ENCODE data around the gene SLC2A13. TPM values are rescaled to one million over a fixed set of nuclear protein-coding genes. Genes with fewer than 3 reads are reported as not detected.

SLC2A13 gene
- total RNA-seq, 1 donor from 2014 or later: 5.2 TPM

DNA sequence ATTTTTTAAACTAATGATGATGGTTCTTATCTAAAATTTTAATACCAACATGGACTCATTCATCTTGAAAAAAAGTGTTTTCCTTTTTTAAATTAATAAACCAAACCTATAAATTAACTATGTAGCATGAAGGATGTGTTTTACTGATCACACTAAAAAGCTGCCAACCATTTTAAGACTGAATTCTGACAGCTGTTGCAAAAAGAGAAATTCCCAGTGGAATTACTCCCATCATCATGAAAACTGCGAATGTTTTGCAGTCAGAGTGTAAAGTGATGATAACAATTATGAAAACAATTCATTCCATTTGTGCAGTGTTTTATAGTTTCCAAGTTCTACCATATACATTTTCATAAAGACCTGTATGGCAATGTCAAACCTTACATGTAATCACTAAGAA is 232.8 kb downstream of the SLC2A13 start:
- Mint-ChIP-seq H3K27me3 (ENCODE audit: unreplicated experiment) (peaks cover 2% of the 10 kb centered on the region), H3K9me3 (ENCODE audit: unreplicated experiment) (no peaks in the 10 kb centered on the region), H3K27ac (ENCODE audit: unreplicated experiment) (peak overlapping the region; percentile 22), H3K4me3 (ENCODE audit: unreplicated experiment) (no peak overlapping the region), H3K4me1 (ENCODE audit: low read depth, unreplicated experiment) (peaks cover 16% of the 10 kb centered on the region), H3K36me3 (ENCODE audit: unreplicated experiment) (peaks cover 3% of the 10 kb centered on the region)
- DNase-seq: no peak
- TF ChIP-seq, protein P1, sequence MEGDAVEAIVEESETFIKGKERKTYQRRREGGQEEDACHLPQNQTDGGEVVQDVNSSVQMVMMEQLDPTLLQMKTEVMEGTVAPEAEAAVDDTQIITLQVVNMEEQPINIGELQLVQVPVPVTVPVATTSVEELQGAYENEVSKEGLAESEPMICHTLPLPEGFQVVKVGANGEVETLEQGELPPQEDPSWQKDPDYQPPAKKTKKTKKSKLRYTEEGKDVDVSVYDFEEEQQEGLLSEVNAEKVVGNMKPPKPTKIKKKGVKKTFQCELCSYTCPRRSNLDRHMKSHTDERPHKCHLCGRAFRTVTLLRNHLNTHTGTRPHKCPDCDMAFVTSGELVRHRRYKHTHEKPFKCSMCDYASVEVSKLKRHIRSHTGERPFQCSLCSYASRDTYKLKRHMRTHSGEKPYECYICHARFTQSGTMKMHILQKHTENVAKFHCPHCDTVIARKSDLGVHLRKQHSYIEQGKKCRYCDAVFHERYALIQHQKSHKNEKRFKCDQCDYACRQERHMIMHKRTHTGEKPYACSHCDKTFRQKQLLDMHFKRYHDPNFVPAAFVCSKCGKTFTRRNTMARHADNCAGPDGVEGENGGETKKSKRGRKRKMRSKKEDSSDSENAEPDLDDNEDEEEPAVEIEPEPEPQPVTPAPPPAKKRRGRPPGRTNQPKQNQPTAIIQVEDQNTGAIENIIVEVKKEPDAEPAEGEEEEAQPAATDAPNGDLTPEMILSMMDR (IDR thresholded peaks at IDR 0.05; ENCODE audit: partially characterized antibody, unreplicated experiment): no peak

DNA sequence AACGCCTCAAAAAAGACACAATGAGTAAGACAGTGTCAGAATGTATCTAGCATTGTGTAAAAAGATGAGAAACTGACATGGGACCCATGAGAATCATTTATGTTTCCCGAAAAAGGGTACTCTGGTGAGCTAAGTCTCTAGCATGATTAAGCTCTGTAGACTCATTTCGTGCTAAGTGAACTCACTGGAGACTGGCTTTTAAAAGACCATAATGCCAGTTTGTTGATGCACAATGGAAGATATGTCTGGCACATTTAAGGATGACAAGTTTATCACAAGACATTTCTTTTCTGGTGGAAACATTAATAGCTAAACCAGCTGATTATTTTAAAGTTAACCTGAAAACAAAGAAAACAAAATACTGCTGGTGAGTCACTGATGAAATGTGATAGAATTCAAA is 233.5 kb downstream of the SLC2A13 start:
- Mint-ChIP-seq H3K27me3 (ENCODE audit: unreplicated experiment) (peaks cover 2% of the 10 kb centered on the region), H3K4me3 (ENCODE audit: unreplicated experiment) (peak overlapping the region; percentile 39), H3K36me3 (ENCODE audit: unreplicated experiment) (no peaks in the 10 kb centered on the region), H3K4me1 (ENCODE audit: low read depth, unreplicated experiment) (peaks cover 16% of the 10 kb centered on the region), H3K27ac (ENCODE audit: unreplicated experiment) (peak overlapping the region; percentile 40), H3K9me3 (ENCODE audit: unreplicated experiment) (no peaks in the 10 kb centered on the region)
- DNase-seq: no peak
- TF ChIP-seq, protein P1 (IDR thresholded peaks at IDR 0.05; ENCODE audit: partially characterized antibody, unreplicated experiment): no peak

DNA sequence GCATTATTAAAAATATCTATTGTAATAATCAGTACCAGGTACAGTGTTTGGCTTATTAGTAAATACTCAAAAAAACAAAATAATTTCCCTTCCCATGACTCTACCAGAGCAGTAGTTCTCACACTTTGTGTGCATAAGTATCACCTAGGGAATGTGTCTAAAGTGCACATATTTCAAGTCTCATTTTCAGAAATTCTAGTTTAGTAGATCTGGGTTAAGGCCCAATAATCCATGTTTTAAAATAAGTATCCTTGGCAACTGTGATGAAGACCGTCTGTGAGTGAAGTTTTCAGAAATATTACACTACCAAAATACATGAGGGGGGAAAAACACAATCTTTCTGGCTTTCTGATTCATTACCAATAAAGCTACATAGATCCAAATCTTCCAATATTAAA is 237.6 kb downstream of the SLC2A13 start:
- TF ChIP-seq, protein P1 (IDR thresholded peaks at IDR 0.05; ENCODE audit: partially characterized antibody, unreplicated experiment): no peak
- peaks cover 1% of the 10 kb centered on the region for H3K9me3 Mint-ChIP-seq (ENCODE audit: unreplicated experiment)
- H3K4me3 Mint-ChIP-seq (ENCODE audit: unreplicated experiment): no peak overlapping the region
- H3K4me1 Mint-ChIP-seq (ENCODE audit: low read depth, unreplicated experiment): peaks cover 4% of the 10 kb centered on the region
- no peak for DNase-seq
- H3K27ac Mint-ChIP-seq (ENCODE audit: unreplicated experiment): no peak overlapping the region
- no peaks in the 10 kb centered on the region for H3K36me3 Mint-ChIP-seq (ENCODE audit: unreplicated experiment)
- no peaks in the 10 kb centered on the region for H3K27me3 Mint-ChIP-seq (ENCODE audit: unreplicated experiment)

- no peak overlapping the region for H3K27ac Mint-ChIP-seq (ENCODE audit: unreplicated experiment)
Observed at GRCh38 chr12:39867631-39868327, 238.1 kb downstream of the SLC2A13 start.

GRCh38 chr12:39866135-39866534 is 239.7 kb downstream of the SLC2A13 start:
- no peaks in the 10 kb centered on the region for H3K36me3 Mint-ChIP-seq (ENCODE audit: unreplicated experiment)
- DNase-seq: no peak
- peaks cover 1% of the 10 kb centered on the region for H3K9me3 Mint-ChIP-seq (ENCODE audit: unreplicated experiment)
- H3K4me1 Mint-ChIP-seq (ENCODE audit: low read depth, unreplicated experiment): no peaks in the 10 kb centered on the region
- no peaks in the 10 kb centered on the region for H3K27me3 Mint-ChIP-seq (ENCODE audit: unreplicated experiment)
- H3K27ac Mint-ChIP-seq (ENCODE audit: unreplicated experiment): no peak overlapping the region
- TF ChIP-seq, protein P1 (IDR thresholded peaks at IDR 0.05; ENCODE audit: partially characterized antibody, unreplicated experiment): no peak
- H3K4me3 Mint-ChIP-seq (ENCODE audit: unreplicated experiment): no peak overlapping the region

More at GRCh38 chr12:39867631-39868327, 238.1 kb downstream of the SLC2A13 start:
- peaks cover 3% of the 10 kb centered on the region for H3K4me1 Mint-ChIP-seq (ENCODE audit: low read depth, unreplicated experiment)
- no peaks in the 10 kb centered on the region for H3K36me3 Mint-ChIP-seq (ENCODE audit: unreplicated experiment)
- TF ChIP-seq, protein P1 (IDR thresholded peaks at IDR 0.05; ENCODE audit: partially characterized antibody, unreplicated experiment): no peak
- H3K9me3 Mint-ChIP-seq (ENCODE audit: unreplicated experiment): peaks cover 1% of the 10 kb centered on the region
- DNase-seq: no peak
- H3K4me3 Mint-ChIP-seq (ENCODE audit: unreplicated experiment): no peak overlapping the region
- no peaks in the 10 kb centered on the region for H3K27me3 Mint-ChIP-seq (ENCODE audit: unreplicated experiment)

Measured in glutamatergic neuron (in vitro differentiated cells).